ENCODE results near the gene FXYD6. TPM values are rescaled to one million over a fixed set of nuclear protein-coding genes. Genes with fewer than 3 reads are reported as not detected.

Gene FXYD6
- total RNA-seq, 1 experiment from 2014 or later: 12.2 TPM

DNA sequence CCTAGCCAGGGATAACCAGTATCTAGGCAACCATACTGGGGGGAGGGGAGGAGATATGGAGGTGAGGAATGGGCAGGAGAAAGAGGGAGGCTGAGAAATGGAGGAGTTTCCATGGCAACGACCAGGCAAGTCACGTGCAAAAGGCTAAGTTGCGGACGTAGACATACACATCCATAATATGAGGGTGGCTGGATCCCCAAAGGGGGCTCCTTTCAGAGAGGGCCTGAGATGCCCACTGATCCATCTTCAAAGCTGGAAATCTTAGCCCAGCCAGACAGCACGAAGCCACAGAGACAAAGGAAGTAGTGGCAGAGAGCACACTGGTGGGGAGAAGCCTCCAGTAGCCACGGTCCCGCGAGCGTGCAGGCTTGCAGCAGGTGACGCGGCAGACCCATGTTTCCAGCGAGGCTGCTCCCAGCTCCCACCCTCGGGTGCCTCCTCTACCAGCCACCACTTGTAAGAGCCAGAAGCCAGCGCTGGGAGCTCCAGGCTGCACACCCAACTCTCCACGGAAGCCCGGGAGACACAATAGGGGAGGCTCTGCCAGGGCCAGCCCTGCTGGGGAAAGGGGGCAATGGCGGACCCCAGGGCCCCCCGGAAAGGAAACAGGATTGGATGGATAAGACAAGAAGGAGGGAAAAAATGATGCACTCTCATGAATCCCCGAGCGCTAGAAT, 938 bp downstream of the FXYD6 start:
- CTCF ChIA-PET: no interaction called here
- intact Hi-C loops (cut with micrococcal nuclease; ENCODE audit: unreplicated experiment): no loop called here
- POLR2A ChIA-PET (ENCODE audit: low non-redundant PET): no interaction called here
- BruUV-seq (replicated peaks): no TSS peak
- no peaks in the 10 kb centered on the region for H3K36me3 ChIP-seq (ENCODE audit: insufficient read depth, low read length, poor library complexity, severe bottlenecking)
- H3K4me1 ChIP-seq (ENCODE audit: insufficient read depth, low read length, poor library complexity, severe bottlenecking): peaks cover 11% of the 10 kb centered on the region
- peaks cover 19% of the 10 kb centered on the region for H3K27me3 ChIP-seq (replicated peaks; ENCODE audit: insufficient read depth, low read depth, low read length, poor library complexity)
- TF ChIP-seq, protein P1, sequence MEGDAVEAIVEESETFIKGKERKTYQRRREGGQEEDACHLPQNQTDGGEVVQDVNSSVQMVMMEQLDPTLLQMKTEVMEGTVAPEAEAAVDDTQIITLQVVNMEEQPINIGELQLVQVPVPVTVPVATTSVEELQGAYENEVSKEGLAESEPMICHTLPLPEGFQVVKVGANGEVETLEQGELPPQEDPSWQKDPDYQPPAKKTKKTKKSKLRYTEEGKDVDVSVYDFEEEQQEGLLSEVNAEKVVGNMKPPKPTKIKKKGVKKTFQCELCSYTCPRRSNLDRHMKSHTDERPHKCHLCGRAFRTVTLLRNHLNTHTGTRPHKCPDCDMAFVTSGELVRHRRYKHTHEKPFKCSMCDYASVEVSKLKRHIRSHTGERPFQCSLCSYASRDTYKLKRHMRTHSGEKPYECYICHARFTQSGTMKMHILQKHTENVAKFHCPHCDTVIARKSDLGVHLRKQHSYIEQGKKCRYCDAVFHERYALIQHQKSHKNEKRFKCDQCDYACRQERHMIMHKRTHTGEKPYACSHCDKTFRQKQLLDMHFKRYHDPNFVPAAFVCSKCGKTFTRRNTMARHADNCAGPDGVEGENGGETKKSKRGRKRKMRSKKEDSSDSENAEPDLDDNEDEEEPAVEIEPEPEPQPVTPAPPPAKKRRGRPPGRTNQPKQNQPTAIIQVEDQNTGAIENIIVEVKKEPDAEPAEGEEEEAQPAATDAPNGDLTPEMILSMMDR (conservative IDR thresholded peaks at IDR 0.05; ENCODE audit: low read depth, low read length): no peak
- no peak for TF ChIP-seq EZH2 (IDR thresholded peaks at IDR 0.05; ENCODE audit: borderline replicate concordance, low read depth, low read length, poor library complexity, severe bottlenecking)
- H3K9me3 ChIP-seq (ENCODE audit: low read depth, low read length, poor library complexity, severe bottlenecking): no peaks in the 10 kb centered on the region
- no peak overlapping the region for H3K27ac ChIP-seq (ENCODE audit: low read depth, low read length, poor library complexity, severe bottlenecking)
- DNase-seq (ENCODE audit: low spot score): no peak
- H3K4me3 ChIP-seq (ENCODE audit: low read depth, low read length, poor library complexity, severe bottlenecking): peak overlapping the region; percentile 68

GRCh38 chr11:117874910-117875381, 1.5 kb downstream of the FXYD6 start:
- H3K4me3 ChIP-seq (ENCODE audit: low read depth, low read length, poor library complexity, severe bottlenecking): no peak overlapping the region
- CTCF ChIA-PET: no interaction called here

DNA sequence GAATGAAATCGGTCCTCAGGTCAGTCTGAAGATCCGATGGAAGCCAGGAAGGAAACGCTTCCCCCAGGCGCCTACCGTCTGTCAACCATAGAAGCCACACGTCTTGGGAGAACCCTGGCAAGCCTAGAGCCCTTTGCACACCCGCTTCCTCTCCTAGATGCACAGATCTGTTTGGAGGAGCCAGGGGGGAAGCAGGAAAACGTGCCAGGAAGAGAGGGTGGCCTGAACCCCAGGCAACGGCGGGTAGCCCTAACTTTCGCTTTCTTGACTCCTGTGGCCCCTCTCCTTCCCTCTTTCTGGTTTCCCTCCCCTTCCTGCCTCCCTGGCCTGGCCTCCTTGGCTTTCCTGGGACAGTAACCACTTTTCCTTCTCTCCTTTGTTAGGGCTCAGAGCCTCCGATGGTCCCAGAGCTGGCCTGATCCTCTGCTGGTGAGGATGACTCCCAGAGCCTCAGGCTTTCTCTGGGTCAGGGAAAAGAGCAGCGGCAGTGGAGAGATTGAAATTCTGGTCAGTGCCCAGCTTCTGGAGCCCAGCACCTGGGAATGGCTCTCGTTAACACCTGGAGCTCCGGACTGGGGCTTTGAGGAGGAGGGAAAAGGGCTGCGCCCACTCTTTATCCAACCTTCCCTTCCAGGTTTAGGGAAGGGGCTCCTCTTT, 2.1 kb downstream of the FXYD6 start:
- Histone ChIP-seq H3K27ac (ENCODE audit: low read depth, low read length, poor library complexity, severe bottlenecking) (no peak overlapping the region), H3K27me3 (replicated peaks; ENCODE audit: insufficient read depth, low read depth, low read length, poor library complexity) (peaks cover 14% of the 10 kb centered on the region), H3K4me1 (ENCODE audit: insufficient read depth, low read length, poor library complexity, severe bottlenecking) (peaks cover 11% of the 10 kb centered on the region), H3K4me3 (ENCODE audit: low read depth, low read length, poor library complexity, severe bottlenecking) (no peak overlapping the region), H3K36me3 (ENCODE audit: insufficient read depth, low read length, poor library complexity, severe bottlenecking) (no peaks in the 10 kb centered on the region), H3K9me3 (ENCODE audit: low read depth, low read length, poor library complexity, severe bottlenecking) (no peaks in the 10 kb centered on the region)
- no TSS peak for BruUV-seq (replicated peaks)
- DNase-seq (ENCODE audit: low spot score): no peak
- TF ChIP-seq EZH2 (IDR thresholded peaks at IDR 0.05; ENCODE audit: borderline replicate concordance, low read depth, low read length, poor library complexity, severe bottlenecking): no peak
- TF ChIP-seq, protein P1 (conservative IDR thresholded peaks at IDR 0.05; ENCODE audit: low read depth, low read length): no peak
- ChIA-PET POLR2A (ENCODE audit: low non-redundant PET) (no interaction called here), CTCF (no interaction called here)
- intact Hi-C loops (cut with micrococcal nuclease; ENCODE audit: unreplicated experiment): no loop called here

More at GRCh38 chr11:117874910-117875381, 1.5 kb downstream of the FXYD6 start:
- DNase-seq (ENCODE audit: low spot score): no peak
- intact Hi-C loops (cut with micrococcal nuclease; ENCODE audit: unreplicated experiment): no loop called here
- TF ChIP-seq, protein P1 (conservative IDR thresholded peaks at IDR 0.05; ENCODE audit: low read depth, low read length): no peak
- TF ChIP-seq EZH2 (IDR thresholded peaks at IDR 0.05; ENCODE audit: borderline replicate concordance, low read depth, low read length, poor library complexity, severe bottlenecking): no peak
- H3K9me3 ChIP-seq (ENCODE audit: low read depth, low read length, poor library complexity, severe bottlenecking): no peaks in the 10 kb centered on the region
- H3K4me1 ChIP-seq (ENCODE audit: insufficient read depth, low read length, poor library complexity, severe bottlenecking): peaks cover 11% of the 10 kb centered on the region
- POLR2A ChIA-PET (ENCODE audit: low non-redundant PET): no interaction called here
- no peak overlapping the region for H3K27ac ChIP-seq (ENCODE audit: low read depth, low read length, poor library complexity, severe bottlenecking)
- BruUV-seq (replicated peaks): no TSS peak
- H3K36me3 ChIP-seq (ENCODE audit: insufficient read depth, low read length, poor library complexity, severe bottlenecking): no peaks in the 10 kb centered on the region
- H3K27me3 ChIP-seq (replicated peaks; ENCODE audit: insufficient read depth, low read depth, low read length, poor library complexity): peaks cover 18% of the 10 kb centered on the region

All from A673 (cell line).